Activated CD4-positive, alpha-beta T cell treated with anti-CD3 and anti-CD28 coated beads for 48 hours (primary cell): Measurements from ENCODE around the gene GRK5.
A peak's percentile ranks its signal among the peaks of the same experiment; 100 is the strongest.

ENCODE experiments used
- DNase-seq: peaks from one replicate; pipeline ENCODE4 v3.0.0-alpha.2; 2020

GRK5 gene

GRCh38 chr10:119279441-119279840 is 72.1 kb downstream of the GRK5 start:
- DNase-seq = no peak

GRCh38 chr10:119281581-119282071 is 74.3 kb downstream of the GRK5 start:
- no peak for DNase-seq

GRCh38 chr10:119282446-119282845 is 75.1 kb downstream of the GRK5 start:
- DNase-seq = no peak

- DNase-seq = no peak
Observed at GRCh38 chr10:119283387-119283786, 76.0 kb downstream of the GRK5 start.

- no peak for DNase-seq
Observed at GRCh38 chr10:119283818-119284217, 76.4 kb downstream of the GRK5 start.

- DNase-seq = no peak
Observed at GRCh38 chr10:119284679-119285096, 77.3 kb downstream of the GRK5 start.

- DNase-seq = no peak
Observed at GRCh38 chr10:119285495-119286267, 78.3 kb downstream of the GRK5 start.

- no peak for DNase-seq
Observed at GRCh38 chr10:119286516-119286915, 79.1 kb downstream of the GRK5 start.

GRCh38 chr10:119286983-119287633 is 79.7 kb downstream of the GRK5 start:
- no peak for DNase-seq

GRCh38 chr10:119288574-119289001 is 81.2 kb downstream of the GRK5 start:
- DNase-seq = no peak

GRCh38 chr10:119289227-119289920 is 82.0 kb downstream of the GRK5 start:
- no peak for DNase-seq

GRCh38 chr10:119290301-119291048 is 83.1 kb downstream of the GRK5 start:
- no peak for DNase-seq

- DNase-seq = no peak
Observed at GRCh38 chr10:119291223-119291900, 84.0 kb downstream of the GRK5 start.

- no peak for DNase-seq
Observed at GRCh38 chr10:119292968-119293760, 85.8 kb downstream of the GRK5 start.

GRCh38 chr10:119296703-119297102 is 89.3 kb downstream of the GRK5 start:
- no peak for DNase-seq

- DNase-seq = no peak
Observed at GRCh38 chr10:119297207-119297968, 90.0 kb downstream of the GRK5 start.

GRCh38 chr10:119298810-119299209 is 91.4 kb downstream of the GRK5 start:
- no peak for DNase-seq

- DNase-seq = no peak
Observed at GRCh38 chr10:119299531-119299930, 92.2 kb downstream of the GRK5 start.

GRCh38 chr10:119301397-119301796 is 94.0 kb downstream of the GRK5 start:
- DNase-seq = peak; percentile 80

GRCh38 chr10:119302172-119302571 is 94.8 kb downstream of the GRK5 start:
- no peak for DNase-seq
